ENCODE results near the gene FFAR3.

DNA sequence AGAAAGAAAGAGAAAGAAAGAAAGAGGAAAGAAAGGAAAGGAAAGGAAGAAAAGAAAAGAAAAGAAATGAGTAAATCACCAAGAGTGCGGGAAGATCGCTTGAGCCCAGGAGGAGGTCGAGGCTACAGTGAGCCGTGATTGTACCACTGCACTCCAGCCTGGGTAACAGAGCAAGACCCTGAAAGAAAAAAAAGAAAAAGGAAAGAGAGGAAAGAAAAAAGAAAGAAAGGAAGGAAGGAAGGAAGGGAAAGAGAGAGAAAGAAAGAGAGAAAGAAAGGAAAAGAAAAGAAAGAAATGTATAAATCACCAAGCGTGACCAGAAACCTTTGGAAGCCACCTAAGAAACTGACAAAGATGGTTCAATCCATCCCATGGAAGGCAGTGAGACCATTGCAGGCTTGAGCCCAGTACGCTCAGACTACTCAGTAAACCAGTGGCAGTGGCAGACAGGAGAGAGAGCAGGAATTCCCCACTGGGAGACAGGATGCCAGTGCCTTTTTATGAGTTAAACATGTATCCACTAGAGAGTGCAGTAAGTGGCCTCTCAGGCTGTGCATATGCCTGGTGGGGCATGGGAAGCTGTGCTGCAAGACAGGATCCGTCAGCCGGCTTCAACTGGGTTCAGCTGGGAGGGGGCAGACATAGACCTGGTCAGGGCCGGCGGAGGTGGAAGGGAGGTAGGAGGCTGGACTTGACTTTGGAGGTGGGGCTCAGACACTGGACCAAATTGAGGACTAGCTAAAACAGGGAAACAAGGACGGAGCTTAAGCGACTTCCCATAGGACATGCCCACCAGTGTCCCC, 17.4 kb downstream of the FFAR3 start:
- TF ChIP-seq, protein P1, sequence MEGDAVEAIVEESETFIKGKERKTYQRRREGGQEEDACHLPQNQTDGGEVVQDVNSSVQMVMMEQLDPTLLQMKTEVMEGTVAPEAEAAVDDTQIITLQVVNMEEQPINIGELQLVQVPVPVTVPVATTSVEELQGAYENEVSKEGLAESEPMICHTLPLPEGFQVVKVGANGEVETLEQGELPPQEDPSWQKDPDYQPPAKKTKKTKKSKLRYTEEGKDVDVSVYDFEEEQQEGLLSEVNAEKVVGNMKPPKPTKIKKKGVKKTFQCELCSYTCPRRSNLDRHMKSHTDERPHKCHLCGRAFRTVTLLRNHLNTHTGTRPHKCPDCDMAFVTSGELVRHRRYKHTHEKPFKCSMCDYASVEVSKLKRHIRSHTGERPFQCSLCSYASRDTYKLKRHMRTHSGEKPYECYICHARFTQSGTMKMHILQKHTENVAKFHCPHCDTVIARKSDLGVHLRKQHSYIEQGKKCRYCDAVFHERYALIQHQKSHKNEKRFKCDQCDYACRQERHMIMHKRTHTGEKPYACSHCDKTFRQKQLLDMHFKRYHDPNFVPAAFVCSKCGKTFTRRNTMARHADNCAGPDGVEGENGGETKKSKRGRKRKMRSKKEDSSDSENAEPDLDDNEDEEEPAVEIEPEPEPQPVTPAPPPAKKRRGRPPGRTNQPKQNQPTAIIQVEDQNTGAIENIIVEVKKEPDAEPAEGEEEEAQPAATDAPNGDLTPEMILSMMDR (conservative IDR thresholded peaks at IDR 0.05 in 1 of 2, IDR thresholded peaks at IDR 0.05 in 1 of 2; ENCODE audit: extremely low read depth in 1 of 2, insufficient read depth in 1 of 2, low read depth in 1 of 2, low read length in 2 of 2): no peak
- TF ChIP-seq EZH2 (IDR thresholded peaks at IDR 0.05; ENCODE audit: borderline replicate concordance, low read length): no peak
